GF-D8 (cell line): ENCODE data around the gene PIGQ.
"Not testable (repeated sequence)": the region's sequence is repeated elsewhere in the genome, so short reads cannot be mapped to it uniquely, and the experiment has no call there.

ENCODE experiments used
- DNase-seq: peaks from one replicate; lab custom pipeline; 2025; lab: John Stamatoyannopoulos, UW

Gene PIGQ

DNA sequence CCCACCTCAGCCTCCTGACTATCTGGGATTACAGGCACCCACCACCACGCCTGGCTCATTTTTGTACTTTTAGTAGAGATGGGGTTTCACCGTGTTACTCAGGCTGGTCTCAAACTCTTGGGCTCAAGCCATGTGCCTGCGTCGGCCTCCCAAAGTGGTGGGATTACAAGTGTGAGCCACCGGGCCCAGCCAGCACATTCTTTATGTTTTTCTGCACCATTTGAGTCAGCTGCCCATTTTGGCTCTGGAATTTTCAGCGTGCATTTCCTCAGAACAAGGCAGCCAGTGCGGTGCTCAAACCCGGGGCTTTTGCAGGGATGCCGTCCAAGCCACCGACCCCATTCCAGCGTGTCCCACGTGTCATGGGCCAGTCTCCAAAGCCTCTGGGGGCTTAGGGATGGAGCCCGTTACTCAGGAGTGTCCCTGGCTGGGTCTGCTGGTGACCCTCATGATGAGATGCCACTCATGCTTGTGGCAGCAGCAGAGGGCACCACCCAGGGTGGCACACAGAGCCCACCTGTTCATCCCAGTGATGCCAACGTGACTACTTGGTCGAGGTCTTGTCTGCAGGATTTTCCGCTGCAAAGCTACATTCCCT, 16.4 kb downstream of the PIGQ start:
- DNase-seq: no peak

GRCh38 chr16:586645-587590, 17.1 kb downstream of the PIGQ start:
- DNase-seq: no peak

DNA sequence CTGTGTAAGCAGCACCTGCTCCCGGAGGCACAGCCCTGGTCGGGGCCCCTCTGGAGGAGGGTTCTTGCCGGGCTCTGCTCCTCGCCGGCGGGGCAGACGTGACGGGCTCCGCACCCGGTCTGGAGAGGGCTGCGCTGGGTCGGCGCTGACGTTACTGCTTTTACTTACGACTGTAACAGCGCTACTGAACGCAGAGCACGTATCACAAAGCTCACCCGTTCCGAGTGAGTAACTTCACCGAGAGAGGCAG, 18.8 kb downstream of the PIGQ start:
- DNase-seq: no peak

GRCh38 chr16:588889-589657, 19.3 kb downstream of the PIGQ start:
- DNase-seq: peak; percentile 83

GRCh38 chr16:589658-590187, 20.0 kb downstream of the PIGQ start, which contains the start of gene RAB40C:
TSS of gene RAB40C (plus strand) at chr16:590066. CDS start at chr16:590292, 226 bp downstream.
- DNase-seq: peak; percentile 87

- no peak for DNase-seq
Measured at GRCh38 chr16:590188-590814, 20.5 kb downstream of the PIGQ start.

DNA sequence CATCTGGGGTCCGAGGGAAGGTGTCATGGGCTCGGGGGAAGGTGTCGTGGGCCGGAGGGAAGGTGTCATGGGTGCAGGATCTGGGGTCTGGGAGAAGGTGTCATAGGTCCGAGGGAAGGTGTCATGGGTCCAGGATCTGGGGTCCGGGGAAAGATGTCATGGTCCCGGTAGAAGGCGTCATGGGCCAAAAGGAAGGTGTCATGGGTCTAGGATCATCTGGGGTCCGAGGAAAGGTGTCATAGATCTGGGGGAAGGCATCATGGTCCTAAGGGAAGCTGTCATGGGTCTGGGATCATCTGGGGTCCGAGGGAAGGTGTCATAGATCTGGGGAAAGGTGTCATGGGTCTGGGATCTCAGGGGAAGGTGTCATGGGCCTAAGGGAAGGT, 21.0 kb downstream of the PIGQ start:
- DNase-seq: no peak

GRCh38 chr16:591231-591630, 21.5 kb downstream of the PIGQ start:
- no peak for DNase-seq

DNA sequence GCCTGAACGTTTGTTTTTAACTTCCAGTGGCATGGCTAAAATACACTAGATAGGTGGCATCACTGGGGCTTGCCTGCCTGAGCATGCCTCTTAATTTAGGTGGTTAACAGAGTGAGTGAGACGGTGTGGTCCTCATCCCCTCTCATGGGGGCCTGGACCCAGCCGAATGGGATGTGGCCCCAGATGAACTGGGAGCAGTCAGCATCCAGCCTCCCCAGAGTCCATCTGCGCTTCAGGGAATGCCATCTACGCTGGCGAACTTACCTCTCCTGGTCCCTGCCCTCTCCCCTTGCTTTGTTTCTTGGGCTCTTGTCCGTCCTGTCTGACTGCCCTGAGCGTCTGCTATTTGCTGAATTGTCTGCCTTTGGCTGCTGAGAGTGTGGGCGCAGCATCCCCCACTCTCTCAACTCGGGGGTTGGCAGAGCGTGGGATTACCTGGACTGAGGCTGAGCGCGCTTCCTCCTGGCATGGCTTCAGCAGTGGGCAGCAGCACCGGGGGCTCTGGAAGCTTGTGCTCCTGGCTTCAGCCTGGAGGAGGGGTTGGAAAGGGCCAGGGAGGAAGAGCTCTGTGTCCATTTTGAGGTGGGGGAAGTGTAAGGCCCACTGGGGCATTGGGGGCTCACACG, 22.2 kb downstream of the PIGQ start:
- DNase-seq: no peak

DNA sequence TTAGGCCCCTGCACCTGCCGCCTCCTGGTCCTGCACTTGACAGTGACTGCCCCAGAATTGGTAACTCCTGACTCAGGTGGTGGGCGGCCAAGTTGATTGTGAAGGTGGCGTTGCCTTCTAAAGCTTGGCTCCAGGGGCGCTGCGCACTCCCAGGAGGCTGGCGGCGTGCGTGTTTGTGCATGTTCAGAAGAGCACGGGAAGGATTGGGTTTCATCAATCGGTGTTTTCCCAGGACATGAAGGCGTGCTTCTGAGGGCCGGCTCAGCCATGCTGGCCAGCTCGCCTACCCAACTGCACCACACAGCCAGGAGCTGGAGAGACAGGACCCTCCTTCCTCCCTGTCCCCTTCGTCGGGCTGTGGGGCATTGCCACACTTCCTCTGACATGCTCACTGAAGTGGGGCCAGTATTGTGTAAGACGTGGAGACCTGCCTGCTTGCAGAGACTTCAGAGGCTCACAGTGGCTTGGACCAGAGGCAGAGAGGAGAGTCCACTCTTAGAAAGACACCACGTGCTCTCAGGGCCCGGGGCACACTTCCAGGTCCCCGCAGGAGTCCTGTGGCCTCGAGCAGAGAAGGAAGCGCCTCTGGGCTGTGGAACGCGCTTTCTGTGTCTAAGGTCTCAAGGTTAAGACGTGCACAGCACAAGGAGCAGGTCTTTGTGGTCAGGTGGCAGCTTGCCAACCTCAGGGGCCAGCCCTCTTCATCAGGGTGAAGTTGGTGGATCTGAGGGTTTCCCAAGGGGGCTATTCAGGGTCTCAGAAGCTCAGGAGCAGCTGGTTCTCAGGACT, 22.9 kb downstream of the PIGQ start:
- peak; percentile 98 for DNase-seq

DNA sequence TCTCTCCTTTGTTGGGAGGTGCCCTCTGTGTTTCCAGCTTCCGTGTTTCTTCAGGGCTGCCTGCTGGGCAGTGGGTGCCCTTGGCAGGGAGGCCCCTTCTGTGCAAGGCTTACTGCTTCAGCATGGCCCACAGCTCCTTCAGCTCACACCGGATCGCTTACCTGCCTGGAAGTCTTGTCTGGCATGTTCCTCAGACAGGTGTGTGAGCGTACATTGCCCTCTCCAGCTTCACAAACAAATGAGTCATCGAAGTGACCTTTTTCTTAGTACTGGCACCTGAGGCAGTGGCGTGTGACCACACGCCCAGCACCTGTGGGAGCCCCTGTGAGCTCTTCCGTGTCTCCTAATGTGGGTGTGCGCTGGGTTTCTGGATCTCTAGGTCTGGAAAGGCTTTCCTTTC, 23.6 kb downstream of the PIGQ start:
- no peak for DNase-seq

DNA sequence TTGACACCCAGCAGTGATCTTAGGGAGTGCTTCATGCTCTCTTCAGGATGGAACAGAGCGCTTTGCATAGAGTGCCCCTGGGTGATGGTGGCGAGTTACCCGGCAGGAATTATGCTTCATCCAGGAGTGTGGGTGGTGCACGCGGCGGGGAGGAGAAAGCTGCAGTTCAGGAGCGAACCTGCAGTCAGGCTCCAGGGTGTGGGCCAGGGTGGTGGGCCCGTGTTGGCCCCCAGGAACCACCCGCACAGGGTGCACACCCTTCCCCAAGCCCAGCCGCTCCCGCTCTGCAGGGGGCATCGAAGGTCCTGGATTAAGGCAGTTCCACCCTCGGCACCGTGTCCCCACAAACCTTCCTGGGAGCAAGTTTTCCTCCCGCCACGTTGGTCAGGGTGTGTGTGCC, 24.0 kb downstream of the PIGQ start:
- DNase-seq: no peak

DNA sequence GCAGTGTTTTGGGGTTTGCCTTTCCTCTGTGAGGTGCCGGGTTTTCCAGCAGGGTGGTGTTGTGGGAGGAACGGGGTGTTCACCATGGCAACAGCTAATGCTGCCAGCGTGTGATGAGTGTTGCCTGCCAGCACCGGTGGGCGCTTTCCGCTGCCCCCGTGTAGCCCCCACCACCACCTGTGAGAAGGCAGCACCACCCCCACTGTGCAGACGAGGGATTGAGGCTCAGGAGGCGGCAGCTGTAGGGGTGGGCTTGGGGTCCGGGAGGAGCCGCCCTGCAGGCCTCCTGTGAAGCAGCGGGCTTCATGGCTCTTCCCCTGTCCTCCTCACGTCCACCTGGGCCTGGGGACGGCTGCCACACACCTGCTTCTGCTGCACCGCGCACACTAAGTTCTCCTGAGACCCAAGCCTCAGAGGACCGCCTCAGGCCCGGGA, 25.3 kb downstream of the PIGQ start:
- no peak for DNase-seq

DNA sequence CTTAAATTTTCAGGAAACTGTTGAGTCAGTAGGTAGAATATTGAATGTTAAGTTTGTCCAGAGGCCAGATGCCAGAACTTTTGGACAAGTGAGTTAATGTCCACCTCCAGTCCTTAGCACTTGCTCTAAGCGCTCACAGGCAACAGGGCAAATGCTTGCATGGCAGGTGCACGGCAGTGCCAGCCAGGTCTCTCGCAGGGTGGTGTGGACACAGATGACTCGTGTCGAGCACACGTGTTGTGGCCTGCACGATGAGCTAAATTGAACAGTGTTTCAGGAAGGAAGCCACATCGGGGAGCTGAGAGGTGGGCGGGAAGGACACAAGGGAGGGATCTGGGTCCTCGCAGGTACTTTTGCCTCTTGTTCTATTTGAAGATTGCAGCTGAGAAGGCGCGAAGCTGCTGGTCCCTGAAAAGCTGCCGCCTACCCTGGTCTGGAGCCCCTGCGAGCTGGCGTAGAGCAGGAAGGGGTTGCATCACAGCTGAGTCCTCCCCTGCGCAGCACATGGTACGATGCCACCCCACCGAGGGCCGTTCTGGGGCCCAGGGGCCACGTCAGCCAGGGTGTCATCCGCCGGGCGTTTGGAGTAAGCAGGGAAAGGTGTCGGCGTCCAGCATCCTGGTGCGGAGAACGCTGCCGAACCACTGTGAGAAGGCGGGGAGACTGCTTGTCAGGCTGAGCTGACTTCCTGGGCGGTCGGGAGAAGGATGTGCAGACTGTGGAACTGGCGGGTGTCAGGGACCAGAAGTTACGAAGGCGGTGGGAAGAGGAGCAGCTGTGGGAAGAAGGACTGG, 26.4 kb downstream of the PIGQ start:
- DNase-seq: peak; percentile 83

GRCh38 chr16:596736-597060, 26.9 kb downstream of the PIGQ start:
- DNase-seq: no peak

DNA sequence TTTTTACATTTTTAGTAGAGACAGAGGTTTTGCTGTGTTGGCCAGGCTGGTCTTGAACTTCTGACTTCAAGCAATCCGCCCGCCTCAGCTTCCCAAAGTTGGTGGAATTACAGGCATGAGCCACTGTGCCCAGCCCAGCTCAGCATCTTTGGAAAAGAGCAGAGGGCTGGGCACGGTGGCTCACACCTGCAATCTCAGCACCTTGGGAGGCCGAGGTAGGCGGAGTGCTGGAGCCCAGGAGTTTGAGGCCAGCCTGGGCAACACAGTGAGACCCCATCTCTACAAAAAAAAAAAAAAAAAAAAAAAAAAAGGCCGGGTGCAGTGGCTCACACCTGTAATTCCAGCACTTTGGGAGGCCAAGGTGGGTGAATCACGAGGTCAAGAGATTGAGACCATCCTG, 27.9 kb downstream of the PIGQ start:
- DNase-seq: not testable (repeated sequence)

DNA sequence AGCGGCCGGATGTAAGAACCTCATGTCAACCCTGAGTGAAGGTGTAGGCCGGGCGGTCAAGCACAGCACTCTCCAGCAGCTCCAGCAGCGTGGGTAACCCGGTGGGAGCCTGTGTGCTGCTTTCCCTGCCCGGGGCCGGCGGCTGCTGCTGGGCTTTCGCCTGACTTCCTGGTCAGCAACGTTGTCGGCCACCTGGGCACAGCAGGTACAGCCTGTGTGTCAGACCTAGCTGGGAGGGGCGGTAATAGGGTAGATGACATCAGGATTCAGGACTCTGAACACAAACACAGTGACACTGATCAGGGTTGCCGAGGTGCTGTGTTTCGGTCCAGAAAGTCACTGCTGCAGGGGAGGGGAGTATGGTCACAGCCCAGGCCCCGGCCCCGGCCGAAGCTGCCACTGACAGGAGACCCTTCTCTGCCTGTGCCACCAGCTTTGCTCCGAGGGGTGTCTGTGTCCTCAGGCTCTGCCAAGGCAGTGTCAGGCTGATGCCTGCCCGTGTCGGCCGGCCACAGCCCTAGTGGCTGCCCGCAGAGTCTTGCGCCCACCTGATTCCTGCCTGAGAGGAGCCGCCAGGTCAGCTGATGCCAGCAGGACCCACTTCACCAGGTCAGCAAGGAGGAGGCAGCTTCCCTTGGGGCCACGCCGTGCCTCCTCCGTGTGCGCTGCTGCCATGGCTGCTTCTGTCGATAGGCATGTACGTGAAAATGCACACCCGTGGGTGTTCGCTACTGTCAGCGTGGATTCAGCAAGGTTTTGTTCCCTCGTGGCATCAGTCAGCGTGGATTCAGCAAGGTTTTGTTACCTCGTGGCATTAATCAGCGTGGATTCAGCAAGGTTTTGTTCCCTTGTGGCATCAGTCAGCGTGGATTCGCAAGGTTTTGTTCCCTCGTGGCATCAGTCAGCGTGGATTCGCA, 29.3 kb downstream of the PIGQ start:
- no peak for DNase-seq

DNA sequence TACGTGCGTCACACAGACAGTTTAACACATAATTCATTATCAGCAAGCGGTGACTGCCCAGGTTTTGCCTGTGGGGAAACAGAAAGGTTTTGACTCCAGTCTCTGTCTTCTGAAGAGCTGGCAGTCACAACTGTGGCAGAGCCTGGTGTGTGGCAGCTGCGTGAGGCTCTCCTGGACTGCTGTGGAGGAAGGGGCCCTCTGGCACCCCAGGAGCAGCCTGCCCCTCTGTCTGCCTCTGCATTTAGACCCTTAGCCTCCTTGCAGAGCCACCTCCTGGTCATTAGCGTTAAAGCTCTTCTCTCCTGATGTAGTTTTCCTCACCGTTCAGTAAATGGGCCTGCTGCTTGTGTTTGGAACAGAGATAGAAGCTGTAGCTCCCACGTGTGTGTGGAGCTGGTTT, 31.0 kb downstream of the PIGQ start:
- peak; percentile 34 for DNase-seq

DNA sequence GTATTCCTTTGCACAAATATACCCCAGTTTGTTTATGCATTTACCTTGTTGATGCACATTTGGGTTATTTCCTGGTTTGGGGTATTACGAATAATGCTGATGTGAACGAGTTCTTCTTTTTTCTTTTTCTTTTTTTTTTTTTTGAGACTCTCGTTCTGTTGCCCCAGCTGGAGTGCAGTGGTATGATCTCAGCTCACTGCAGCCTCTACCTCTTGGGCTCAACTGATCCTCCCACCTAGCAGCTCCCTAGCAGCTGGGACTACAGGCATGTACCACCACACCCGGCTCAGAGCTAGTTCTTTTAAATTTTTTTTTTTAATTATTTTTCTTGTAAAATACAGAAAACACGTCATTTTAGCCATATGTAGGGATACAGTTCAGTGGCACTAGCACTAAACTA, 34.2 kb downstream of the PIGQ start:
- DNase-seq: no peak
